Omental fat pad (tissue), 4 donors: ENCODE data around the gene CAVIN1. TPM values are rescaled to one million over a fixed set of nuclear protein-coding genes. Genes with fewer than 3 reads are reported as not detected.
A peak's percentile ranks its signal among the peaks of the same experiment; 100 is the strongest.

Experiments
- ATAC-seq: fragments of 150-250 bp; one replicate; pipeline ENCODE4 v1.9.1; 2016; ENCODE audit warnings: mild to moderate bottlenecking, moderate library complexity; ENCODE audit not compliant: low FRiP score
- DNase-seq: peaks from one replicate; pipeline ENCODE4 v3.0.0-alpha.2; 2019; ENCODE audit warnings: low spot score
- total RNA-seq, 4 donors: library from RNA; depleted of rRNA; stranded (reverse); fragments of >200 nt; gene quantifications; one replicate each; pipeline ENCODE4 v1.1.0, GENCODE V29; 2016
- TF ChIP-seq, protein P1 (sequence below), 3 donors: fragments of 450-650 bp; IDR thresholded peaks; one replicate each; pipeline ENCODE4 v1.5.1; 2016 to 2017; ENCODE audit warnings: antibody characterized with exemption in 3 of 3, mild to moderate bottlenecking in 3 of 3, moderate library complexity in 2 of 3

CAVIN1 gene
- total RNA-seq, 4 donors from 2014 or later = 479 to 598 (median 526) TPM

DNA sequence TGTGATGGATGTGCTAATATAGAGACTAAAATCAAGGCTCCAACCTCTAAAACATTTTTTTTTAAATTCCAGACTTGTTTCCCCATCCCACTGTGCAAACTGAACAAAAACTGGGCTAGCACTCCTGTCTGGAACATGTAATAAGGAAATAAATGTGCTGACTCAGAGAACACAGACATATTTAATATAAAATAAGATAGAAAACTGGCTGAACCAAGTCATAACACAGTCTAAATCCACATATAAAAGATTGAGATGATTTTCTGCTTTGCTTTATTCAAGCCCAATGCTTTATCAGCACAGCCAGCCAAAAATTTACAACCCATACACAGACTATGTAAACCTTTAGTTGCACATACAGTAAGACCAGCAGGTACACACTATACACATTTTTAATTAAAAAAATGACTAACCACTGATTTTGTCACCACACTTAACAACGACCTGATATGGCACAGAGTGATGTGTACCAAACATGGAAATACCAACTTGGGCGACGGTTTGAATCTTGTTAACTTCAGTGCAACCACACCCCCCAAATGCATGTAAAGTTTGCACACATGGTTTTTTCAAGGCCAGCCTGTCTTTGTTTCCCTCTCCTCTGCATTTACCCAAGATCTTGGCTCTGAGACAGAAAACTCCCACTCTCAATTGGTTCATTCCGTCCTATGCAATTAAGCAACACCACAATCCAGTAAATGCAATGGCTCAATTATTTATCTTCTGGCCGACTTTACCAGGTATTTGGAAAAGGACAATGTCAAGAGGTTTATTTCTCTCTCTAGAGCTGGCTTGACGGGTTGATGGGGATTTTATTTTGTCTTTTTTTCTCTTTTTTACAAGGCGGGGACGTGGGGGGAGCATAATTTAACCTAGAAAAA, 36.0 kb downstream of the CAVIN1 start:
- no peak for DNase-seq
- ATAC-seq = no peak
- TF ChIP-seq, protein P1, sequence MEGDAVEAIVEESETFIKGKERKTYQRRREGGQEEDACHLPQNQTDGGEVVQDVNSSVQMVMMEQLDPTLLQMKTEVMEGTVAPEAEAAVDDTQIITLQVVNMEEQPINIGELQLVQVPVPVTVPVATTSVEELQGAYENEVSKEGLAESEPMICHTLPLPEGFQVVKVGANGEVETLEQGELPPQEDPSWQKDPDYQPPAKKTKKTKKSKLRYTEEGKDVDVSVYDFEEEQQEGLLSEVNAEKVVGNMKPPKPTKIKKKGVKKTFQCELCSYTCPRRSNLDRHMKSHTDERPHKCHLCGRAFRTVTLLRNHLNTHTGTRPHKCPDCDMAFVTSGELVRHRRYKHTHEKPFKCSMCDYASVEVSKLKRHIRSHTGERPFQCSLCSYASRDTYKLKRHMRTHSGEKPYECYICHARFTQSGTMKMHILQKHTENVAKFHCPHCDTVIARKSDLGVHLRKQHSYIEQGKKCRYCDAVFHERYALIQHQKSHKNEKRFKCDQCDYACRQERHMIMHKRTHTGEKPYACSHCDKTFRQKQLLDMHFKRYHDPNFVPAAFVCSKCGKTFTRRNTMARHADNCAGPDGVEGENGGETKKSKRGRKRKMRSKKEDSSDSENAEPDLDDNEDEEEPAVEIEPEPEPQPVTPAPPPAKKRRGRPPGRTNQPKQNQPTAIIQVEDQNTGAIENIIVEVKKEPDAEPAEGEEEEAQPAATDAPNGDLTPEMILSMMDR (IDR thresholded peaks at IDR 0.05) = no peak

DNA sequence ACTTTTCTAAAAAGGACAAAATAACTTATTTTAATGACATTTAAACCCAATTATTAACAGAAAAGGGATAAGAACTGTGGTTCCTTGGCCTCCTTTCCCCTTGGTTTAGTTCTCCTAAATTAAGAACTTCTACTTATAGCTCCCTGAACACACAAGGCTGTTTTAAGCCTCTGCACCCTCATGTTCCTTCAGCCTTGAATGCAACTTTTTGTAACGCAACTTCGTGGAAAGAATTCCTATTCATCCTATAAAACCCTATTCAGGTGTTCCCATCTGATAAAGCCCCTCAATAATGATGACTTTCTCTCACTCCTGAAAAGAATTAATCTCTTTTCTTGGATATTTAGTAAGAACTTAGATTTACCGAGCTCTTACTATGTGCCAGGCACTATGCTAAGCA, 41.2 kb downstream of the CAVIN1 start:
- TF ChIP-seq, protein P1 (IDR thresholded peaks at IDR 0.05) = no peak
- DNase-seq = no peak
- no peak for ATAC-seq

GRCh38 chr17:42380935-42381334, 42.1 kb downstream of the CAVIN1 start:
- ATAC-seq (no peak), DNase-seq (no peak)
- TF ChIP-seq, protein P1 (IDR thresholded peaks at IDR 0.05) = no peak

DNA sequence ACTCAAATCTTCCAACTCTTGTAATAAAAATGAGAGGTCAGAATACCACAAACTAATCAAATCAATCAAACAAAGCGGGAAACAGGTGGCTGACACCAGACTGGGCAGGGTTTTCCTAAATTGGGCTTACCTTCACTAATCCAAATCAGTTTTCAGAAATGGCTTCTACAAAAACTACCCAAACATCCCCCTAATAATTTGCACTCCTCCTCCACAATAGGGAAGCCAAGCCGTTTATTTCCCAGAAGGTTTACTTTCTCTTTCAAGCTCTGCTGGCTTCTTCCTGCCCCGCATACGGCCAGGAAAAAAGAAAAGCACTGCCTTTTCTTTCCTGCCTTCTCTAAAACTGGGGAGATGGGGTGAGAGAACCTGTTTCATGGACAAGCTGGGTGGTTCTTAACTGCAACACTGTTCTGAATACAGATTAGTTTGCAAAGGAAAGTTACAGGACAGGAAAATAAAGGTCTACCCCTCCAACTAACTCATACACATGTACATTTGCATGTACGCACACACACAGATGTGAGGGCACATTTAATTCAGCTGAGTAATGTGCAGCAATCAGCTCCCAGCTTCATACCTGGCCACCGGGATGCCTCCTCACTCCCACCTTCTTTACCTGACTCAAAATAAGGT, 44.0 kb downstream of the CAVIN1 start:
- TF ChIP-seq, protein P1 (IDR thresholded peaks at IDR 0.05) = no peak
- DNase-seq (no peak), ATAC-seq (peak; percentile 59)

GRCh38 chr17:42378359-42378958, 44.6 kb downstream of the CAVIN1 start:
- DNase-seq = no peak
- TF ChIP-seq, protein P1 (IDR thresholded peaks at IDR 0.05) = no peak
- no peak for ATAC-seq

GRCh38 chr17:42373896-42374295, 49.2 kb downstream of the CAVIN1 start:
- TF ChIP-seq, protein P1 (IDR thresholded peaks at IDR 0.05) = no peak
- DNase-seq = no peak
- no peak for ATAC-seq
